Thyroid gland (tissue), 4 donors: ENCODE measurements around the gene CALCOCO2.
"Not testable (repeated sequence)": the region's sequence is repeated elsewhere in the genome, so short reads cannot be mapped to it uniquely, and the experiment has no call there.

ENCODE experiments used
- POLR2A ChIP-seq, 2 donors: fragments of 450-650 bp; IDR thresholded peaks; one replicate each; pipeline ENCODE4 v1.6.1; 2017; ENCODE audit warnings: antibody characterized with exemption in 2 of 2, mild to moderate bottlenecking in 2 of 2, moderate library complexity in 1 of 2
- TF ChIP-seq, protein P1 (sequence below), 6 experiments: fragments of 200-600 bp in 3 of 6; fragments of 450-650 bp in 3 of 6; sonication (generic) in 3 of 6; IDR thresholded peaks; one replicate each; pipeline ENCODE4 v1.5.1; 2016 to 2019; ENCODE audit warnings: antibody characterized with exemption in 6 of 6, mild to moderate bottlenecking in 2 of 6, inconsistent platforms in 1 of 6, moderate library complexity in 1 of 6

GRCh38 chr17:48820936-48821335 lies 9.9 kb upstream of the CALCOCO2 start:
- TF ChIP-seq POLR2A (IDR thresholded peaks at IDR 0.05), result not testable (repeated sequence)
- TF ChIP-seq, protein P1, sequence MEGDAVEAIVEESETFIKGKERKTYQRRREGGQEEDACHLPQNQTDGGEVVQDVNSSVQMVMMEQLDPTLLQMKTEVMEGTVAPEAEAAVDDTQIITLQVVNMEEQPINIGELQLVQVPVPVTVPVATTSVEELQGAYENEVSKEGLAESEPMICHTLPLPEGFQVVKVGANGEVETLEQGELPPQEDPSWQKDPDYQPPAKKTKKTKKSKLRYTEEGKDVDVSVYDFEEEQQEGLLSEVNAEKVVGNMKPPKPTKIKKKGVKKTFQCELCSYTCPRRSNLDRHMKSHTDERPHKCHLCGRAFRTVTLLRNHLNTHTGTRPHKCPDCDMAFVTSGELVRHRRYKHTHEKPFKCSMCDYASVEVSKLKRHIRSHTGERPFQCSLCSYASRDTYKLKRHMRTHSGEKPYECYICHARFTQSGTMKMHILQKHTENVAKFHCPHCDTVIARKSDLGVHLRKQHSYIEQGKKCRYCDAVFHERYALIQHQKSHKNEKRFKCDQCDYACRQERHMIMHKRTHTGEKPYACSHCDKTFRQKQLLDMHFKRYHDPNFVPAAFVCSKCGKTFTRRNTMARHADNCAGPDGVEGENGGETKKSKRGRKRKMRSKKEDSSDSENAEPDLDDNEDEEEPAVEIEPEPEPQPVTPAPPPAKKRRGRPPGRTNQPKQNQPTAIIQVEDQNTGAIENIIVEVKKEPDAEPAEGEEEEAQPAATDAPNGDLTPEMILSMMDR (IDR thresholded peaks at IDR 0.05), result not testable (repeated sequence)
